DMS79 treated with DMSO at 0.1 percent for 48 hours (cell line): ENCODE results near the gene GLG1.
"Not testable (repeated sequence)": the region's sequence is repeated elsewhere in the genome, so short reads cannot be mapped to it uniquely, and the experiment has no call there.

Experiments used
- DNase-seq: peaks from one replicate; lab custom pipeline; 2025; lab: John Stamatoyannopoulos, UW

The GLG1 gene

DNA sequence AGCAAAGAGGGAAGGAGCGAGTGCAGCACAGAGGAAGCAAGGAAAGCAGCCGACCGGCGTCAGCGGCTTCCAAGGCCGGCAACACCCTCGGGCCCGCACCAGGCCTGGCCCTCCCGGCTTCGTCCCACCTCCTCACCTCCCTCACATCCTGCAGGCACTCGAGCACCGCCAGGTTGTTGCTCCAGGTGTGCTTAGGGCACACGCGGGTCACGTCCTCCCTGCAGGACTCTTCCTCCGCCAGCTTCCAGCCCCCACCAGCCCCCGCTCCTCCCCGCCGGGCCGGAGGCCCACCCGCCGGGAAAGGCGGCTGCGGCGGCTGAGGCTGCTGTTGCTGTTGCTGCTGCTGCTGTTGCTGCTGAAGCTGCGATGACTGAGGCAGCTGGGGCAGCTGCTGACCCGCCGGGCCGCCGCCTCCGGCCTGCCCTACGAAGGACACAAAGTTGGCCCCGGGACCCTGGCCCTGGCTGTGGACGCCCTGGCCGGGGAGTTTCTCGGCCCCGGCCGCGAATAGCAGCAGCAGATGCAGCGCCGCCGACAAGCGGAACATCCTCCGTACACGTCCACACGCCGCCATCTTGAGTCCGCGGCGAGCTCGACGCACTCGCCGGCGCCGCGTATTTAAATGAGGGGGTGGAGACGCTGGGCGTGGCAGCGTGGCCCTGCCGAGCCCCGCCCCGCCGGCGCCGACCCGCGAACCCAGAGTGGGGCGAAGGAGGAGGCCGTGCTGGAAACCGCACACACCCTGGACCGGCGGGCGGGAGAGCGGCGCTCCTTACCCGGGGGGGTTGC lies at the start of gene GLG1:
Gene GLG1, minus strand, starts transcription at position 594 of the 789 bp plus-strand sequence. Its CDS starts 20 bp downstream, at position 574.
- DNase-seq = peak; percentile 75

DNA sequence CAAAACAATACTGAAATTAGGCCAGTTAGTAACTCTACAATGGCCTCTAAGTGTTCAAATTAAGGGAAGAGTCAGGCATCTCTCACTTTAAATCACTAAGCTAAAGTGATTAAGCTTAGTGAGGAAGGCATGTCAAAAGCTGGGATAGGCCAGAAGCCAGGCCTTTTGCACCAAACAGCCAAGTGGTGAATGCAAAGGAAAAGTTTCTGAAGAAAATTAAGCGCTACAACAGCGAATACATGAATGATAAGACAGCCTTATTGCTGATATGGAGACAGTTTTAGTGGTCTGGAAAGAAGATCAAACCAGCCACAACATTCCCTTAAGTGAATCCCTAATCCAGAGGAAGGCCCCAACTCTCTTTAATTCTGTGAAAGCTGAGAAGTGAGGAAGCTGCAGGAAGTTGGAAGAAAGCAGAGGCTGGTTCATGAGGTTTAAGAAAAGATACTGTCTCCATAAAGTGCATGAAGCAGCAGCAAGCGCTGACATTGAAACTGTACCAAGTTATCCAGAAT lies 47.7 kb upstream of the GLG1 start:
- DNase-seq = no peak

DNA sequence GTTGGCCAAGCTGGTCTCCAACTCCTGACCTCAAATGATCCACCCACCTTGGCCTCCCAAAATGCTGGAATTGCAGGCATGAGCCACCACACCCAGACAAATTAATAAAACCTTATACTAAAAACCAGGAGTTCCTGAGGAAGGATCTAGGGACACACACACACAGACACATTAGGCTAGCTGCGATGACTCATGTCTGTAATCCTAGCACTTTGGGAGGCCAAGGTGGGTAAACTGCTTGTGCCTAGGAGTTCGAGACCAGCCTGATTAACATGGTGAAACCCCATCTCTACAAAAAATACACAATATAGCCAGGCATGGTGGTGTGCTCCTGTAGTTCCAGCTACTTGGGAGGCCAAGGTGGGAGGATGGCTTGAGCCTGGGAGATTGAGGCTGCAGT lies 46.0 kb upstream of the GLG1 start:
- not testable (repeated sequence) for DNase-seq

DNA sequence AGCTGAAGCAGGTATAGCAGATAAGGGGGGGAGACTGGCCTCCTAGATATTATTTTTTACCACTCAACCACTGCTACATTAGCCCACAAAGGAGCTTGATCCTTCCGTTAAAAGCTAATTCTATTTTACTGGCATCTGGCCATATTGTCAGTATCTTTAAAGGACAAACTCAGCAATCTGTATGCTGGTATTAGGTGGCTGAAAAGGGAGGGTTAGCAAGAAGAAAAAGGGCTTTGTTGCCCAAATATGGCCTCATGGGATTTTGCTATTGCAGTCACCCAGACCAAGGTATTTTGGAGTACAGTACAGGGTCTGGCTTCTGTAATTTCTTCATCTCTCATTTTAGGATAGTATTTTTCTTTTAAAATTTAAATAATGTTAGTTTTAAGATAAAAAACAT lies 45.3 kb upstream of the GLG1 start:
- DNase-seq = no peak

DNA sequence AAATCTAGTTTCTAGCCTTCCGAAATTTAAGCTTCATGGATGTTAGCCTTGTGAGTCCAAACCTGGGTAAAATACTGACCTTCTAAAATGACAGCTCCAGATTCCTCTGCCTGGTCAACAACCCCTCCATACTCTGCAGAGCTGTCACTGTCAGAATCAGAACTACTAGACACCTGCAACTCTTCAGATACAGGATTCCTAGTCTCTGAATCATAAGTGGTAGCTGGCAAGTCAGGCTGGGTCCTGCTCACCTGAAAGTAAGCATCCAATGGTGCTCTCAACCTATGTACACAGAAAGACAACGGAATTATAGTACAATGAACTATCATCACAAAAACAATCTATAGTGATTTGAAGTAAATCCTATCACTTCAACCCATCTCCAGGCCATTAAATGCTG lies 44.9 kb upstream of the GLG1 start:
- no peak for DNase-seq

DNA sequence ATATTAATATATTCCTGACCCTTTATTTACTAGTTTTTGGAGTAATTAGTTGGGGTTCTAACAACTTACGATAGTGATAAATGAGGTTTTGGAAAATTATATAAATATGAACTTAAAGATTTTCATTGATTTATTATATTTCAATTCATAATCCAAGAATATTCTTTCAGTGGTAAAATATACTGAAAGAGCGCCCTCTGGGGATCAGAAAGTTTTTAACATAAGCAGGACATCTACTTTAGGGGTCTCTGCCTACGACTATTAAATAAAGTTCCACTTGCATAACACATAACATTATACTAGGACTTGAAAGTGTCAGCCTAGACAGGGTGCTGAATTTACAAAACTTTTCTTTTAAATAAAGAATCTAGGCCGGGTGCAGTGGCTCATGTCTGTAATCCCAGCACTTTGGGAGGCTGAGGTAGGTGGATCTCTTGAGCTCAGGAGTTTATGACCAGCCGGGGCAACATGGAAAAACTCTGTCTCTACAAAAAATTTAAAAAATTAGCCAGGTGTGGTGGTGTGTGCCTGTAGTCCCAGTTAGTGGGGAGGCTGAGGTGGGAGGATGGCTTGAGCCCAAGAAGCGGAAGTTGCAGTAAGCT lies 44.2 kb upstream of the GLG1 start:
- no peak for DNase-seq

DNA sequence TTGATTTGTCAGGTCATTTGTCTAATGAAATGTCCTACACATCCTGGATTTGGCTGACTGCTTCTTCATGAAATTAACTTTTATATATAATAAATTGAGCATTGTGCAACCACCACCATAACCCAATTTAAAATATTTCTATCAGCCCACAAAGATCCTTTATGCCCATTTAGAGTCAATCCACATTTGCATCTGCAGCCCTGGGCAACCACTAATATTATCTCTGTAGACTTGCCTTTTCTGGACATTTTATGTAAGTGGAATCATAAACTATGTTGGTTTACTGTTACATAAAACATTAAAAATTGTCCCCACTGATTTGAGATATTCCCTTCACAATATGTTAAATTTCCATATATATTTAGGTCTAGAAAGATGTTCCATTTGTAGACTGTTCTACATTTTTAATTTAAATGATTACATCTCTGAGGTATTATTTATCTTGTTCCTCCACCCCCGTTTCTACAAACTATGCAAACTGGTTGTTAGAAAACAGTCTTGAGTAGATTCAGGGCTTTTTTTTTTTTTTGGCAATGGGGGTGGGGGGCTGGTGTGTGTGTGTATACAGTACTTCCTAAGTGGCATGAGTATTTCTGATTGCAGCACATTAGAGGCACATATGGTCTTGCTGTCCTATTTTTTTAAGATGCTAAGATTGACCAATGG lies 43.1 kb upstream of the GLG1 start:
- DNase-seq = no peak

DNA sequence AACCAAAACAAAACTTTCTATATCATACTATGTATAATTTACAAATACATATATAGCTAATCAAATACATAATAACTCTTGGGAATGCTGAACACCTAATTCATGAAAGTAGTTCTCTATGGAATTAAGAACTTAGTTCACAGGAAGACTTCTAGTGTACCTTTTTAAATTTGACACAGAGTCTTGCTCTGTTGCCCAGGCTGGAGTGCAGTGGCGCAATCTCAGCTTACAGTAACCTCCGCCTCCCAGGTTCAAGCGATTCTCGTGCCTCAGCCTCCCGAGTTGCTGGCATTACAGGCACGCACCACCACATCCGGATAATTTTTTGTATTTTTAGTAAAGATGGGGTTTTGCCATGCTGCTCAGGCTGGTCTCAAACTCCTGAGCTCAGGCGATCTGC lies 35.1 kb upstream of the GLG1 start:
- no peak for DNase-seq

DNA sequence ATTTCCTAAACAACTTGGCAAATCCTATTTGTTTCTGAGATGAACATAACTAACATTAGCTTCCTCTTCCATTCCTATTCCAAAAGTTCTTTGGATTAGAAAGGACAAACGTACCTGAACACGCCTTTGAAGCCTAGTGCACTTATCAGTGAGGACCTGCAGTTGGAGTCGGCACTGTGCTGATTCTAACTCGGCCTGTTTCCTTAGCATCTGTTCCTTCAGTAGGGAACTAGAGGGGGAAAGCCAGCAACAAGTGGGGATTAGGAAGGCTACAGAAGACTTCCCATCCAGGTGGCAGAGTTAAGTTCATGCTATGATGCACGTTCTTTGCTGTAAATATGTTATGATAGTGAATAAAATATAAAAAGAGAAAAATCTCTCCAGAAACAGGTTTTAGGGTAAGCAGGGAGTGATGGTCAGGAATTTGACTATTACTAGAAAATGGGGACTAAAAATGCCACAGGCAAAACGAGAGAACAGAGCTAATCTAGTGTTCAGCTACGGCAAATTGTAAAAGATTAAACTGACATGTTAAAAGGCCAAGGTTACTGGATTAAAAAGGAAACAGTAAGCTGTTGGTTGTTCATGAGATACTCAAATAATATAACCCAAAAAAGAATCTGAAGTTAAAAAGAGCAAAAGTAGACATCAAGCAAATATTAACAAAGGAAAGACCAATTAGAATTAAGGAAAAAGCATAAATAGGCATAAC lies 31.0 kb upstream of the GLG1 start:
- no peak for DNase-seq

DNA sequence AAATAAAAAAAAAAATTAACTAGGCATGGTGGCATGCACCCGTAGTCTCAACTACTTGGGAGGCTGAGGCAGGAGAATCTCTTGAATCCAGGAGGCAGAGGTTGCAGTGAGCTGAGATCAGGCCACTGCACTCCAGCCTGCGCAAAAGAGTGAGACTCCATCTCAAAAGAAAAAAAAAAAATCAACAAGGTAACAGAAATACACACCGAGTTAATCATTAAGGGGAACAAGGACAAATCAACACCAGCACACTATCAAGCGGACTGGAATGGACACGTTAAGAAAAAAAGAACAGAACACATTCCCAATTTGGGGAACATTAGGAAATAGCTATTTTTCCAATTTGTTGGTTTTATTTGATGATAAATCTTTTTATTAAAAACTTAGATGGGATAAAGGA lies 28.4 kb upstream of the GLG1 start:
- no peak for DNase-seq

DNA sequence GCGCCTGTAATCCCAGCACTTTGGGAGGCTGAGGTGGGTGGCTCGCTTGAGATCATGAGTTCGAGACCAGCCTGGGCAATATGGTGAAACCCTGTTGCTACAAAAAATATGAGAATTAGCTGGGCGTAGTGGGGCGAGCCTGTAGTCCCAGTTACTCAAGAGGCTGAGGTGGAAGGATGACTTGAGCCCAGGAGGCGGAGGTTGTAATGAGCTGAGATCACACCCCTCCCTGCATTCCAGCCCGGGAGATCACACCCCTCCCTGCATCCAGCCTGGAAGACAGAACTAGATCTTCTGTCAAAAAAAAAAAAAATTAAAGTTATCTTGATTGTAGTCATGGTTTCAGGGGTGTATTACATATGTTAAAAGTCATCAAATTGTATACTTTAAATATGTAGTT lies 26.8 kb upstream of the GLG1 start:
- no peak for DNase-seq

DNA sequence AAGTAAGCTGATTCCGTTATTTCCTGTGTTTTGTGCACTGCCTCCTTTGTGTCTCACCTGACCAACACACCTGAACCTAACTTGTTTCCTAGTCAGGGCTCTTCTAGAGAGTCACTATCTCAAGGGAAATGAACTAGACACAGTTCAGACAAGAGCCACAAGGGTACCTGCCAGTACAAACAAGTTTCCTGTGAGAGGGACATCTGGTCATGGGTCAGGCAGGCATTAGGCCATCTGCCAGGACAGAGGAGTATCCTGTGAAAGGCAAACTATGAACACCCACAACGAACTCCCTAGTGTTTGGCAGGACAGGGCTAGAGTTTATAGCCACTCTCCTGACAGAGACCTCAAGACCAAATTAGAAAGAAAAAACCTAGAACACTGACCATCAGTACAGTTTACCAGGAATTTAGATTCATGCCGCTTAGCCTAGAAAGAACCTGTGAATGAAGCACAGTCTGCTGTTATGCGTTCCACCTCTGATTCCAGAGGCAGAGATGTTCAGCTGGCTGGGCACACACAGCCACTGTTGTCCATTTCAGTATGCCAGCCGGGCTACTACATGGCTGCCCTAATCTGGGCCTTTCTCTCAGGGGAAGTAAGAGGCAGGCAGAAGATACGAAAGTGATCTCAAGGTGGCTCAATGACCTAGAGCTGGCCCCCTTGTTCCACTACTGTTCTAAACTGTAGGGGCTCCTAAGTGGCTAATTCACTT lies 20.7 kb upstream of the GLG1 start:
- DNase-seq = no peak

DNA sequence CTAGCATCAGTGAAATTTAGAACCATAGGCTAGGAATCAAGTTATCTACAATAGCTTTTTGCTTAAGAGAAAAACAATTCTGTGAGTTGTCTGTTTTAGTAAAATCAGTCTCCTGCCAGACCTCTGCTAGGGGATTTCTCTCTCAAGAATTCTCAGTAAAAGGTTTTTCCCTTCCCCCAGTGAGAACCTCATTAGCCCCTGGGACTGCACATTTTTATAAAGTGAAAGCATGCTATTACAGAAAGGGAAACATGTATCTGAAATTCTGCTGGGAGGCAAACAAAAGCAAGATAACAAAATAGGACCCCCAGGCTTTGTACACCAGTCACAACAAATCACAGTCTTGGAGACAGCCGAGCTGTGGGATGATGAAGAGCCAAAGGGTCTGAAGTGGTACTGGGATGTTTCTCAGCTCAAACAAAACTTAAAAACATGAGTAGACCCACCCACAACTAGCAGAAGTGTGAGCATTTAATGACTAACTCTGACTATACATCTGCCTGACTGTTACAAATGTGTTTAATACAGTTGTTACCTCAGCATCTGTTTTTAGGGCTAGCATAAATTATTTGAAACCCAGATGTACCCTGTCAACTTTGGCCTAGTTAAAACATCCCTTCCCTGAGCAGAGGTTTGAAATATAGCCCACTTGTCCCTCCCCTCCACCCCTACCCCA lies 20.0 kb upstream of the GLG1 start:
- DNase-seq = no peak

DNA sequence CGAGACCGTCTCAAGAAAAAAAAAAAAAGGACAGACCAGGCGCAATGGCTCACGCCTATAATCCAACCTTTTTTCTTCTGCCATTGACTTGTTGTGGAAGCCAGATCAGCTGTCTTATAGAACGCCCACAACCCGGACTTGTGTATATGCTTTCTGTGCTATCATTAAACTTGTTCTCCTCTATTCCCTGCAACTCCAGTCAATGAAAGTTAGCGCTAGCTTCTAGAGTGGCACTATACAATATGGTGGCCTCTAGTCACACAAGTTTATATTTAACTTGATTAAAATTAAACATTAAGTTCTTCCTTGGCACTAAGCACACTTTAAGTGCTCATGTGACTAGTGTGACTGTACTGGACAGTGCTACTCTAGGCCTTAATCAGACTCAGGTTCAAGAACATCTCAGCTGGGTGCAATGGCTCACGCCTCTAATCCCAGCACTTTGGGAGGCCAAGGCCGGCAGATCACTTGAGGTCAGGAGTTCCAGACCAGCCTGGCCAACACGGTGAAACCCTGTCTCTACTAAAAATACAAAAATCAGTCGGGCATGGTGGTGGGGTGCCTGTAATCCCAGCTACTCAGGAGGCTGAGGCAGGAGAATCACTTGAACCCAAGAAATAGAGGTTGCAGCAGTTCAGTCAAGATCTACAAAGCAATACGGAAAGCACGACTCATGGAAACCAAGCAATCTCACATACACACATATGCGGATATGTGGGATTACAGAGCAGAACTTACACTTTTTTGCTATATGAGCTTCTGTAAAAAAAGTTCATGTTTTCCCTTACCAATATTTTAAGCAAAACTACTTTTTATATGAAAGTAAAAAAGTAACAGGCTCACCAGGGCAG lies 18.8 kb upstream of the GLG1 start:
- DNase-seq = no peak

DNA sequence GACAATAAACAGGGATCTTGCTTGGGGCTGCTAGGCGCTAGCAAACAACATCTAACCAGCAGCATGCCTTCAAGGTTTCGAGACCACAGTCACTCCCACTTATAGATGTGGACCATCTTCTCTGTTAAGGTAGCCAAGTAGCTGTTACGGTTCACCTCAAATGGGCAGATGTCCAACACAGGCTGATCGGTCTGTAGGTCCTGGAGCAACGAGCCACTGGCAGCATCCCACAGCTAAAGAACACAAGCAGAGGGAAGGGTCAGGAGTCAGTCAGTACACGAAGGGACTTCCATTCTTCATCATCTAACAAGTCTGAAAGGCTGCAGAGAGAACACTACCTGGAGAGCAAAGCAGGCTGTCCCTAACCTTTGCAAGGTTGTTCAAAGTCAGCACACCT lies 16.9 kb upstream of the GLG1 start:
- DNase-seq = no peak

DNA sequence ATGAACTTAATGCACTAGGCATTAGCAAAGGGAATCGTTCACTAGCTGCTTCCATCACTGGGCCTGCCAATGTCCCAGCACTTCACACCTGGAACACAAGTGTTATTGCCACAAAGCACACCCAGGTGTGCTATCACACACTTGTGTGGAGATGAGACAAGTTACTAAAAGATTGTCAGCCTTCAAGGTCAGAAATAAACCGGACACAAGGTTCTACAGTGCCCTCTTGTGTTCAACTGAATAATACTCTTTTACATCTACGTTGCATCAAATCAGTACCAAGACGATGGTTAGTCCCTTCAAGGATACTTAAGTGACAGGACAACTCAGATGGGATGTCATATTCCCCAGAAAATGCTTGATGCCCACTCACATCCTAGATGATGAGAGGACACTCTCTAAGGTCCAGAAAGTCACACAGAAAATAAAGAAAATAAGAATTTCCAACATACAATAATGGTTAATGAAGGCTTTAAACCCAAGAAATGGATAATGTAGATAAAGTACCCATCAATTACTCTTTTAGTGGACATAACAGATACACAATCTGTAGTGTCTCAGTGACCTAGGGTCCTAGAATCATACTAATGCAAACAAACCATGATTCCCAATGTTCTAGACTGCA lies 16.4 kb upstream of the GLG1 start:
- DNase-seq = peak; percentile 9

DNA sequence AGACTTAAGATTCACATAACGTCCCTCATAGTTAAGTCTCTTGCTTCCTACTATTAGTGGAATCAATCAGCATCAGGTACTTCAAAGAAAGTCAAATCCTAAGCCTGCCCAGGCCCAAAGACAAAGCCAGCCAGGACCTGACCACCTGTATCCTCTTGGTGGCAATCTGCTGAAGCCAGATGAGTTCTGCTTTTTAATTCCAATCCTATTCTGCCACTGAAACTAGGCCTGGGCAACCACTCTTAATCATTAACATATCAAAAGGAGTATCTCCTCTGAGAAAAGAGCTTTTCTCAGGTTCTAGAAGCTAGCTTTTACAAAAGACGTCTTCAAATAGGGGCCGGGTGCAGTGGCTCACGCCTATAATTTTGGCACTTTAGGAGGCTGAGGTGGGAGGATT lies 15.1 kb upstream of the GLG1 start:
- DNase-seq = no peak

DNA sequence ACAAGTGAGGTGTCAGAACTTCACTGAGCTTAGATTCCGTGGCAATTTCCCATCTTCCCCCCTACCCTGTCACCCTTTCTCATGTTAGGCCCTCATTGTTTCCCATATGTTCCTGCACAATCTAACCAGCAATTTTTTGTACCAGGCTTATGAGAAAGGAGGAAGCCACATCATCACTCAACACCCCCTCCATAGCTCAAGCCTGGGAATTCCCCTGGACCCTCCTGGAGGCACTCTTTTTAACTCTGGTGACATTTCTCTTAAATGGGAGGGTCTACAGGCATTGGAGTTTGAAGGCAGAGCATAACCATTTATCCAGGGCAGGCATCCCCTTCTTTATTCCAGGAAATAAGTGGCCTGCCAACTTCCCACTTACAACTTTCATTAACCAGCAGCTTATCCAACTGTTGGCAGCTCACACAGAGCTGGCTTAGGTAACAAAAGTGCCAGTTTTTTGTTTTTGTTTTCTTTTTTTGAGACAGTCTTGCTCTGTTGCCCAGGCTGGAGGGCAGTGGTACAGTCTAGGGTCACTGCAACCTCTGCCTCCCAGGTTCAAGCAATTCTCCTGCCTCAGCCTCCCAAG lies 10.4 kb upstream of the GLG1 start:
- no peak for DNase-seq

DNA sequence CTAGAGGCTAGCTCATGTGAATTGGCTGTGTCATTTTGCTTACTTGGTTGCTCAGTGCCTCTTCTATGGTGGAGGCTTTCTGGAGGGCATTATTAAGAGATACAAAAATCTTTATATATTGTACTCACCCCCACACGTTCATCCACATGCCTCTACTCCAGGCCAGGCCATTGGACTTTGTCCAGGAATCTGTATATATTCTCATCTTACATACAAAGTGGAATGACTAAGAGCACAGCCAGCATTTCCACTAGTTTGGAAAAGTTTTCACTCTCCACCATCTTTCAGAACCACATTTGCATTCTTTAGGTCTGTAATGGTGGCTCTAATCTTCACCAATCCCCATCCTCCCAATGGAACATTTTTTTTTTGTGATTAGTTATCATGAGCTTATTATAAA lies 4.8 kb upstream of the GLG1 start:
- no peak for DNase-seq
